Suprapubic skin (tissue), 3 donors: ENCODE results near the gene ENOPH1.

Experiments used
- CTCF ChIP-seq, 2 donors: fragments of 200-600 bp in 1 of 2; fragments of 450-650 bp in 1 of 2; sonication (generic) in 1 of 2; IDR thresholded peaks; one replicate each; pipeline ENCODE4 v1.5.1; 2016 to 2019; ENCODE audit warnings: antibody characterized with exemption in 2 of 2, mild to moderate bottlenecking in 1 of 2, moderate library complexity in 1 of 2
- POLR2A ChIP-seq, 2 donors: fragments of 450-650 bp; IDR thresholded peaks; one replicate each; pipeline ENCODE4 v1.6.1; 2017; ENCODE audit warnings: antibody characterized with exemption in 2 of 2, mild to moderate bottlenecking in 2 of 2, moderate library complexity in 2 of 2

GRCh38 chr4:82484996-82485783 is 54.8 kb downstream of the ENOPH1 start:
- no peak for TF ChIP-seq CTCF (IDR thresholded peaks at IDR 0.05)
- TF ChIP-seq POLR2A (IDR thresholded peaks at IDR 0.05) = no peak
